Gastrocnemius medialis (tissue), 4 donors: ENCODE results near the gene SMYD3.
"Not testable (repeated sequence)": the region's sequence is repeated elsewhere in the genome, so short reads cannot be mapped to it uniquely, and the experiment has no call there.

Source experiments
- CTCF ChIP-seq, 5 experiments: fragments of 450-650 bp in 3 of 5; fragments of 200-600 bp in 2 of 5; sonication (generic) in 2 of 5; IDR thresholded peaks in 4 of 5; conservative IDR thresholded peaks in 1 of 5; 1 replicate in 4 of 5; 2 replicates in 1 of 5; pipeline ENCODE4 v1.5.1; 2016 to 2019; ENCODE audit warnings: antibody characterized with exemption in 5 of 5, mild to moderate bottlenecking in 3 of 5, moderate library complexity in 3 of 5
- POLR2A ChIP-seq, 2 donors: fragments of 450-650 bp; IDR thresholded peaks; one replicate each; pipeline ENCODE4 v1.6.1; 2017; ENCODE audit warnings: antibody characterized with exemption in 2 of 2, mild to moderate bottlenecking in 2 of 2, moderate library complexity in 2 of 2

- not testable (repeated sequence) for TF ChIP-seq CTCF (IDR thresholded peaks at IDR 0.05 in 4 of 5, conservative IDR thresholded peaks at IDR 0.05 in 1 of 5); POLR2A (IDR thresholded peaks at IDR 0.05)
Measured at GRCh38 chr1:245945136-245945535, 561.9 kb downstream of the SMYD3 start.
